ENCODE results near the gene EPB41. TPM values are rescaled to one million over a fixed set of nuclear protein-coding genes. Genes with fewer than 3 reads are reported as not detected.

EPB41 gene
- total and polyA plus RNA-seq, 2 experiments from 2014 or later, result 0.89 to 1.5 TPM

GRCh38 chr1:29162476-29163138, 248.2 kb downstream of the EPB41 start:
- H3K4me1 ChIP-seq (ENCODE audit: insufficient read depth), result peaks cover 7% of the 10 kb centered on the region; the same call in 1 of the 2 replicates
- H3K79me2 ChIP-seq (ENCODE audit: insufficient read depth), result peaks cover 100% of the 10 kb centered on the region
- WGBS, 2 experiments (ENCODE audit: low coverage in 1 of 2, low lambda C conversion rate in 2 of 2, missing lambda C conversion rate in 2 of 2), result 66 to 68% methylated on average over 9 of the region's 9 CpGs
- peak overlapping the region; percentile 3; the same call in 1 of the 2 replicates for H3K27ac ChIP-seq
- H3K9me3 ChIP-seq (ENCODE audit: low read depth), result no peaks in the 10 kb centered on the region
- no peaks in the 10 kb centered on the region for H3K9me2 ChIP-seq (ENCODE audit: insufficient read depth)
- in situ Hi-C loops (cut with MboI), result no loop called here
- peaks cover 5% of the 10 kb centered on the region for H4K20me1 ChIP-seq (ENCODE audit: insufficient read depth)
- no peak overlapping the region for H3K9ac ChIP-seq
- H3K36me3 ChIP-seq (ENCODE audit: low read depth), result peaks cover 67% of the 10 kb centered on the region
- H3K4me3 ChIP-seq, result no peak overlapping the region
- no peak overlapping the region for H3K4me2 ChIP-seq (ENCODE audit: unreplicated experiment)
- H3K27me3 ChIP-seq (replicated peaks; ENCODE audit: insufficient read depth), result no peaks in the 10 kb centered on the region
- H2AFZ ChIP-seq, result no peak overlapping the region
- TF ChIP-seq EZH2phosphoT487 (IDR thresholded peaks at IDR 0.05; ENCODE audit: insufficient read depth, low read depth) (no peak), EZH2 (IDR thresholded peaks at IDR 0.05; ENCODE audit: insufficient read depth, poor library complexity, severe bottlenecking) (no peak)
- peak; percentile 32 for DNase-seq
- 0 out of 2 replicates have a peak, but pooled peaks cover 6% of the 10 kb centered on the region for H3F3A ChIP-seq (ENCODE audit: insufficient read depth)

GRCh38 chr1:29164588-29164987, 250.2 kb downstream of the EPB41 start:
- peaks cover 13% of the 10 kb centered on the region for H3K4me1 ChIP-seq (ENCODE audit: insufficient read depth)
- H3K27me3 ChIP-seq (replicated peaks; ENCODE audit: insufficient read depth), result no peaks in the 10 kb centered on the region
- WGBS, 2 experiments (ENCODE audit: low coverage in 1 of 2, low lambda C conversion rate in 2 of 2, missing lambda C conversion rate in 2 of 2), result 79 to 83% methylated on average over 4 of the region's 4 CpGs
- peaks cover 100% of the 10 kb centered on the region for H3K79me2 ChIP-seq (ENCODE audit: insufficient read depth)
- no peak overlapping the region for H2AFZ ChIP-seq
- DNase-seq, result no peak
- H3K9ac ChIP-seq, result no peak overlapping the region
- 0 out of 2 replicates have a peak, but pooled peaks cover 6% of the 10 kb centered on the region for H3F3A ChIP-seq (ENCODE audit: insufficient read depth)
- H3K4me3 ChIP-seq, result no peak overlapping the region
- in situ Hi-C loops (cut with MboI), result no loop called here
- no peaks in the 10 kb centered on the region for H3K9me3 ChIP-seq (ENCODE audit: low read depth)
- peaks cover 56% of the 10 kb centered on the region for H3K36me3 ChIP-seq (ENCODE audit: low read depth)
- H3K9me2 ChIP-seq (ENCODE audit: insufficient read depth), result no peaks in the 10 kb centered on the region
- no peak for TF ChIP-seq EZH2 (IDR thresholded peaks at IDR 0.05; ENCODE audit: insufficient read depth, poor library complexity, severe bottlenecking)
- TF ChIP-seq EZH2phosphoT487 (IDR thresholded peaks at IDR 0.05; ENCODE audit: insufficient read depth, low read depth), result no peak
- H3K27ac ChIP-seq, result no peak overlapping the region
- no peak overlapping the region for H3K4me2 ChIP-seq (ENCODE audit: unreplicated experiment)
- peaks cover 11% of the 10 kb centered on the region for H4K20me1 ChIP-seq (ENCODE audit: insufficient read depth)

GRCh38 chr1:29166291-29166878, 252.0 kb downstream of the EPB41 start:
- H3F3A ChIP-seq (ENCODE audit: insufficient read depth), result 0 out of 2 replicates have a peak, but pooled peaks cover 13% of the 10 kb centered on the region
- 43 to 46% methylated on average over 9 of the region's 9 CpGs for WGBS, 2 experiments (ENCODE audit: low coverage in 1 of 2, low lambda C conversion rate in 2 of 2, missing lambda C conversion rate in 2 of 2)
- peaks cover 44% of the 10 kb centered on the region for H3K36me3 ChIP-seq (ENCODE audit: low read depth)
- H2AFZ ChIP-seq, result no peak overlapping the region
- TF ChIP-seq EZH2 (IDR thresholded peaks at IDR 0.05; ENCODE audit: insufficient read depth, poor library complexity, severe bottlenecking) (no peak), EZH2phosphoT487 (IDR thresholded peaks at IDR 0.05; ENCODE audit: insufficient read depth, low read depth) (no peak)
- H3K79me2 ChIP-seq (ENCODE audit: insufficient read depth), result peaks cover 100% of the 10 kb centered on the region
- H3K27me3 ChIP-seq (replicated peaks; ENCODE audit: insufficient read depth), result no peaks in the 10 kb centered on the region
- no peaks in the 10 kb centered on the region for H3K9me2 ChIP-seq (ENCODE audit: insufficient read depth)
- peaks cover 31% of the 10 kb centered on the region for H3K4me1 ChIP-seq (ENCODE audit: insufficient read depth)
- in situ Hi-C loops (cut with MboI), result no loop called here
- H3K9me3 ChIP-seq (ENCODE audit: low read depth), result no peaks in the 10 kb centered on the region
- no peak overlapping the region for H3K4me3 ChIP-seq
- H4K20me1 ChIP-seq (ENCODE audit: insufficient read depth), result peaks cover 21% of the 10 kb centered on the region
- H3K9ac ChIP-seq, result peak overlapping the region; percentile 22; the same call in 1 of the 2 replicates
- peak overlapping the region; percentile 28; the same call in 1 of the 2 replicates for H3K27ac ChIP-seq
- H3K4me2 ChIP-seq (ENCODE audit: unreplicated experiment), result no peak overlapping the region
- peak; percentile 18 for DNase-seq

- peaks cover 36% of the 10 kb centered on the region for H3K4me1 ChIP-seq (ENCODE audit: insufficient read depth)
- H3K4me3 ChIP-seq, result no peak overlapping the region
- 97% methylated on average over 9 of the region's 9 CpGs for WGBS, 2 experiments (ENCODE audit: low coverage in 1 of 2, low lambda C conversion rate in 2 of 2, missing lambda C conversion rate in 2 of 2)
- no peak overlapping the region for H3K27ac ChIP-seq
- peaks cover 42% of the 10 kb centered on the region for H3K36me3 ChIP-seq (ENCODE audit: low read depth)
- H3F3A ChIP-seq (ENCODE audit: insufficient read depth), result 0 out of 2 replicates have a peak, but pooled peaks cover 17% of the 10 kb centered on the region
- no peaks in the 10 kb centered on the region for H3K27me3 ChIP-seq (replicated peaks; ENCODE audit: insufficient read depth)
- no peak overlapping the region for H3K4me2 ChIP-seq (ENCODE audit: unreplicated experiment)
- TF ChIP-seq EZH2 (IDR thresholded peaks at IDR 0.05; ENCODE audit: insufficient read depth, poor library complexity, severe bottlenecking) (no peak), EZH2phosphoT487 (IDR thresholded peaks at IDR 0.05; ENCODE audit: insufficient read depth, low read depth) (no peak)
- peaks cover 100% of the 10 kb centered on the region for H3K79me2 ChIP-seq (ENCODE audit: insufficient read depth)
- H3K9me2 ChIP-seq (ENCODE audit: insufficient read depth), result no peaks in the 10 kb centered on the region
- DNase-seq, result no peak
- in situ Hi-C loops (cut with MboI), result no loop called here
- H3K9me3 ChIP-seq (ENCODE audit: low read depth), result no peaks in the 10 kb centered on the region
- H4K20me1 ChIP-seq (ENCODE audit: insufficient read depth), result peaks cover 26% of the 10 kb centered on the region
- no peak overlapping the region for H2AFZ ChIP-seq
- H3K9ac ChIP-seq, result no peak overlapping the region
Observed at GRCh38 chr1:29167904-29168303, 253.5 kb downstream of the EPB41 start.

Small RNAs within 50 kb of the gene (small RNA-seq; reads per million reads assigned to genes)
- gene RF00017 (ENCODE audit: low read depth, low replicate concordance) (not detected), gene RF00019 (ENCODE audit: low read depth, low replicate concordance) (not detected)

Other genes with a start within 250 kb of the EPB41 start
- 6.9 and 8.1 TPM in 2 replicates for gene GMEB1, start 245.8 kb upstream of the EPB41 start, total RNA-seq (2014; rRNA removed; shearing (Covaris generic))
- 8.2 and 9.0 TPM in 2 replicates for gene GMEB1, start 245.8 kb upstream of the EPB41 start, polyA plus RNA-seq (2016; fragmentation: Nextera tagmentation; extraction: Ambion mirVana)
- gene YTHDF2, start 177.6 kb upstream of the EPB41 start, total RNA-seq (2014; rRNA removed; shearing (Covaris generic)), result 46.7 and 51.9 TPM in 2 replicates
- gene YTHDF2, start 177.6 kb upstream of the EPB41 start, polyA plus RNA-seq (2016; fragmentation: Nextera tagmentation; extraction: Ambion mirVana), result 80.2 and 81.9 TPM in 2 replicates
- not detected in 2 replicates for gene OPRD1, start 102.4 kb upstream of the EPB41 start, total RNA-seq (2014; rRNA removed; shearing (Covaris generic))
- not detected in 2 replicates for gene OPRD1, start 102.4 kb upstream of the EPB41 start, polyA plus RNA-seq (2016; fragmentation: Nextera tagmentation; extraction: Ambion mirVana)
- 20.4 TPM in 2 replicates for gene TMEM200B, start 209.3 kb downstream of the EPB41 start, total RNA-seq (2014; rRNA removed; shearing (Covaris generic))
- gene TMEM200B, start 209.3 kb downstream of the EPB41 start, polyA plus RNA-seq (2016; fragmentation: Nextera tagmentation; extraction: Ambion mirVana), result 5.1 and 6.3 TPM in 2 replicates

Data from GM23248 (cell line).